Osteoblast (primary cell): ENCODE data around the gene ATXN7L3. TPM values are rescaled to one million over a fixed set of nuclear protein-coding genes. Genes with fewer than 3 reads are reported as not detected.

ENCODE experiments used
- DNase-seq: peaks from one replicate; pipeline ENCODE4 v3.0.0; 2011; ENCODE audit warnings: low spot score, mixed read lengths; ENCODE audit not compliant: insufficient read length; ENCODE audit errors: missing footprints
- H2AFZ ChIP-seq: 2 replicates; pipeline ENCODE4 v1.6.0; 2011; ENCODE audit warnings: mild to moderate bottlenecking, low read length
- H3K27ac ChIP-seq: 2 replicates; pipeline ENCODE4 v1.5.1; 2011; ENCODE audit warnings: mild to moderate bottlenecking, low read depth, low read length, moderate library complexity
- H3K27me3 ChIP-seq: 2 replicates; pipeline ENCODE4 v1.6.0; 2012; ENCODE audit warnings: mild to moderate bottlenecking, control low read depth, inconsistent platforms, low read length, moderate library complexity; ENCODE audit not compliant: insufficient read depth
- H3K36me3 ChIP-seq: 2 replicates; pipeline ENCODE4 v1.5.1; 2011; ENCODE audit warnings: mild to moderate bottlenecking, low read length, control low read depth, moderate library complexity; ENCODE audit not compliant: insufficient read depth
- H3K4me1 ChIP-seq: 2 replicates; pipeline ENCODE4 v1.5.1; 2011; ENCODE audit warnings: mild to moderate bottlenecking, low read length, control low read depth, moderate library complexity; ENCODE audit not compliant: insufficient read depth
- H3K4me2 ChIP-seq: 2 replicates; pipeline ENCODE4 v1.6.0; 2011; ENCODE audit warnings: mild to moderate bottlenecking, low read length; ENCODE audit not compliant: insufficient read depth
- H3K4me3 ChIP-seq: fragments of 200-600 bp; sonication (generic); 3 replicates; pipeline ENCODE4 v1.5.1; 2012; ENCODE audit warnings: mild to moderate bottlenecking, low read length, inconsistent platforms; ENCODE audit not compliant: insufficient read depth
- H3K79me2 ChIP-seq: 2 replicates; pipeline ENCODE4 v1.6.0; 2012; ENCODE audit warnings: mild to moderate bottlenecking, low read length, control low read depth, inconsistent platforms; ENCODE audit not compliant: insufficient read depth
- H3K9me3 ChIP-seq: 2 replicates; pipeline ENCODE4 v1.5.1; 2011; ENCODE audit warnings: low read depth, low read length, control low read depth
- H4K20me1 ChIP-seq: 2 replicates; pipeline ENCODE4 v1.6.0; 2012; ENCODE audit warnings: mild to moderate bottlenecking, low read length, control low read depth; ENCODE audit not compliant: insufficient read depth
- total RNA-seq: library from RNA; depleted of rRNA; stranded (reverse); fragments of >200 nt; gene quantifications from 2 replicates; pipeline ENCODE4 v1.2.3, GENCODE V29; 2012
- TF ChIP-seq, protein P1 (sequence below): IDR thresholded peaks from 2 replicates; pipeline ENCODE4 v1.5.1; 2011; ENCODE audit warnings: mild to moderate bottlenecking, low read depth, low read length, moderate library complexity; ENCODE audit errors: extremely low read depth

Gene ATXN7L3
- total RNA-seq, 1 donor: 38.4 TPM

DNA sequence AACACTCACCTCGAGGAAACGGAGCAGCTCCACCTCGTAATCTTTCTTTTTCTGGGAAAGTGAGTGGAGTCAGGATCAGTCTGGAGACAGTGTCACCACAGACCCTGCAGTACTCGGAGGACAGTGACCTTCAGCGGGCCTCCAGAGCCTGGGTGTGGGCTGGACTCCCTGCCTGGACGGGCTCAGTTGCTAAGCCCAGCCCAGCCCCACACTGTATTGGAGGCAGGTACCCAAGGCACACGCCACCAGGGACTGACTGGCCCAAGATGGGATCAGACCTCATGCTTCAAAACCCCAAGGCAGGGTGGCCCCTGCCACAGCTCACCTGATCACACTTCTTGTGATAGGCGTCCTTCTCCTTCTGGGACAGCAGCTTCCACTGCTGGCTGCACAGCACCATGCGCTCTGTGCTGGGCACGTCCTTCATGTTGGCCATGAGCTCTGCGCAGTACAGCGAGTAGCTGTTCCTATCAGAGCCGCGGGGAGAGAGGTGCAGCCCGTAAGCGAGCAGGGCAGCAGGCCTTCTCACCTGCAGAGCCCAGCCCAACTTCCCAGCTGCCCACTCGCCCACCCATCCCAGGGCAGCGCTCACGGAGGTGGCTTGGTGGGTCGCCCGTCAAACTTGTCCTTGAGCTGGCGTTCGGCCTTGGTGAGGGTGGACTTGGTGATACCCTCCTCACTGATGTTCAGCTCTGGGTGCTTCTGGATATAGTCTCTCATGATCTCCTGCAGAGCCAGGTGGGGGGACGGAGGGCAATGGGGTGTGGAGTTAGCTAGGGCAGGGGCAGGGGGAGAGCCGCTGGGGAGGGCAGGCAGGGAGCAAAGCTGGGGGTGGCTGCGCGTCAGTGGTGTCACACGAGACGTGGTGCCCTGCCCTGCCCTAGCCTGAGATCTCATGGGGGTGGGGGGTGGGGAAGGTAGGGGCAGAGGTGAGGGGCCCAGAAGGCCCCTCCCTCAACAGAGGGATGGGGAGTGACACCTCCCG, 11.9 kb upstream of the ATXN7L3 start:
- Histone ChIP-seq H3K4me3 (no peak overlapping the region), H3K9me3 (no peaks in the 10 kb centered on the region), H2AFZ (no peak overlapping the region), H3K79me2 (peaks cover 11% of the 10 kb centered on the region), H3K4me1 (peaks cover 11% of the 10 kb centered on the region), H3K4me2 (no peak overlapping the region), H3K36me3 (peaks cover 80% of the 10 kb centered on the region), H3K27ac (no peak overlapping the region), H3K27me3 (no peaks in the 10 kb centered on the region), H4K20me1 (peaks cover 32% of the 10 kb centered on the region)
- peak; percentile 80 for DNase-seq
- TF ChIP-seq, protein P1, sequence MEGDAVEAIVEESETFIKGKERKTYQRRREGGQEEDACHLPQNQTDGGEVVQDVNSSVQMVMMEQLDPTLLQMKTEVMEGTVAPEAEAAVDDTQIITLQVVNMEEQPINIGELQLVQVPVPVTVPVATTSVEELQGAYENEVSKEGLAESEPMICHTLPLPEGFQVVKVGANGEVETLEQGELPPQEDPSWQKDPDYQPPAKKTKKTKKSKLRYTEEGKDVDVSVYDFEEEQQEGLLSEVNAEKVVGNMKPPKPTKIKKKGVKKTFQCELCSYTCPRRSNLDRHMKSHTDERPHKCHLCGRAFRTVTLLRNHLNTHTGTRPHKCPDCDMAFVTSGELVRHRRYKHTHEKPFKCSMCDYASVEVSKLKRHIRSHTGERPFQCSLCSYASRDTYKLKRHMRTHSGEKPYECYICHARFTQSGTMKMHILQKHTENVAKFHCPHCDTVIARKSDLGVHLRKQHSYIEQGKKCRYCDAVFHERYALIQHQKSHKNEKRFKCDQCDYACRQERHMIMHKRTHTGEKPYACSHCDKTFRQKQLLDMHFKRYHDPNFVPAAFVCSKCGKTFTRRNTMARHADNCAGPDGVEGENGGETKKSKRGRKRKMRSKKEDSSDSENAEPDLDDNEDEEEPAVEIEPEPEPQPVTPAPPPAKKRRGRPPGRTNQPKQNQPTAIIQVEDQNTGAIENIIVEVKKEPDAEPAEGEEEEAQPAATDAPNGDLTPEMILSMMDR: no peak

- Histone ChIP-seq H3K79me2 (peaks cover 1% of the 10 kb centered on the region), H4K20me1 (peaks cover 26% of the 10 kb centered on the region), H3K4me1 (peaks cover 11% of the 10 kb centered on the region), H3K4me3 (no peak overlapping the region), H3K27ac (peak overlapping the region; percentile 10), H3K27me3 (no peaks in the 10 kb centered on the region), H3K4me2 (peak overlapping the region; percentile 54), H2AFZ (no peak overlapping the region), H3K9me3 (no peaks in the 10 kb centered on the region), H3K36me3 (peaks cover 70% of the 10 kb centered on the region)
- DNase-seq: peak; percentile 100
- TF ChIP-seq, protein P1: peak; percentile 89
Observed at GRCh38 chr17:44210342-44211192, 10.9 kb upstream of the ATXN7L3 start.

GRCh38 chr17:44209786-44210341, 10.2 kb upstream of the ATXN7L3 start:
- DNase-seq: peak; percentile 58
- Histone ChIP-seq H2AFZ (no peak overlapping the region), H3K27ac (peak overlapping the region; percentile 10), H3K36me3 (peaks cover 63% of the 10 kb centered on the region), H3K27me3 (no peaks in the 10 kb centered on the region), H3K4me2 (peak overlapping the region; percentile 54), H3K4me1 (peaks cover 11% of the 10 kb centered on the region), H4K20me1 (peaks cover 21% of the 10 kb centered on the region), H3K79me2 (no peaks in the 10 kb centered on the region), H3K9me3 (no peaks in the 10 kb centered on the region), H3K4me3 (no peak overlapping the region)
- TF ChIP-seq, protein P1: no peak
